GM19238 (cell line): ENCODE data around the gene TMEM134.

ENCODE experiments used
- DNase-seq: peaks from one replicate; pipeline ENCODE4 v3.0.0; 2011; ENCODE audit warnings: low spot score; ENCODE audit not compliant: insufficient read length

Gene TMEM134

GRCh38 chr11:67458266-67458665 lies 10.8 kb downstream of the TMEM134 start:
- no peak for DNase-seq

- DNase-seq: no peak
Measured at GRCh38 chr11:67457453-67457852, 11.6 kb downstream of the TMEM134 start.

GRCh38 chr11:67456068-67456705 lies 12.9 kb downstream of the TMEM134 start:
- DNase-seq: no peak

- DNase-seq: no peak
Measured at GRCh38 chr11:67455054-67455453, 14.0 kb downstream of the TMEM134 start, which contains the start of gene CABP4. CABP4 (plus strand) TSS chr11:67455354; CDS start chr11:67455424, 70 bp downstream.

- no peak for DNase-seq
Measured at GRCh38 chr11:67453816-67454732, 15.0 kb downstream of the TMEM134 start.

GRCh38 chr11:67452141-67452952 lies 16.7 kb downstream of the TMEM134 start, which contains the start of gene GPR152:
GPR152 (minus strand) TSS chr11:67452729; CDS start chr11:67452724, 5 bp downstream.
- no peak for DNase-seq

- no peak for DNase-seq
Measured at GRCh38 chr11:67451658-67451976, 17.4 kb downstream of the TMEM134 start.

GRCh38 chr11:67450796-67451657 lies 18.0 kb downstream of the TMEM134 start:
- DNase-seq: no peak

GRCh38 chr11:67449116-67449844 lies 19.8 kb downstream of the TMEM134 start:
- DNase-seq: no peak

GRCh38 chr11:67448220-67448609 lies 20.8 kb downstream of the TMEM134 start:
- no peak for DNase-seq

- no peak for DNase-seq
Measured at GRCh38 chr11:67445515-67445914, 23.5 kb downstream of the TMEM134 start.

- no peak for DNase-seq
Measured at GRCh38 chr11:67442504-67443404, 26.3 kb downstream of the TMEM134 start.

GRCh38 chr11:67441731-67442351 lies 27.2 kb downstream of the TMEM134 start:
- DNase-seq: no peak

- DNase-seq: no peak
Measured at GRCh38 chr11:67441098-67441563, 27.9 kb downstream of the TMEM134 start.

GRCh38 chr11:67440229-67441097 lies 28.6 kb downstream of the TMEM134 start:
- no peak for DNase-seq

GRCh38 chr11:67439321-67440228 lies 29.5 kb downstream of the TMEM134 start:
- no peak for DNase-seq
